GM15510 (cell line): Measurements from ENCODE around the gene HMX1.

Experiments used
- POLR2A ChIP-seq: IDR thresholded peaks from 3 replicates; pipeline ENCODE4 v1.6.1; 2011; ENCODE audit warnings: borderline replicate concordance; ENCODE audit not compliant: insufficient read length; ENCODE audit errors: extremely low read depth

HMX1 gene

DNA sequence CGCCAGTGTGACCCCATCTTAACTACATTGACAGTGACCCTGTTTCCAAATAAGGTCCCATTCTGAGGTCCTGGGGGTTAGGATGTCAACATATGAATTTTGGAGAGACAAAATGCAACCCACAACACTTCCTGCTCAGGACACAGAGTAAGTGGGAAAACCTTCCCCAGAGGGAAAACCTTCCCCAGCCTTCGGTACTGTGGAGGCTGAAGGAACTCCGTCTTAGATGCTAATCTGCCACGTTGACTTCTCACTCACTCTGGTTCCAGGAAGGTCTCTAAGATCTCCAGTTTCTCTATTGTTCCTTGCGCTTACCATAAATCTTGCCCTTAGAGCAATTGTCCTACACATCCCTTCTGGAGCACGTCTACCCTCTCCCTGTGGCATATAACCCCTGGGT, 29.7 kb upstream of the HMX1 start:
- TF ChIP-seq POLR2A = no peak

DNA sequence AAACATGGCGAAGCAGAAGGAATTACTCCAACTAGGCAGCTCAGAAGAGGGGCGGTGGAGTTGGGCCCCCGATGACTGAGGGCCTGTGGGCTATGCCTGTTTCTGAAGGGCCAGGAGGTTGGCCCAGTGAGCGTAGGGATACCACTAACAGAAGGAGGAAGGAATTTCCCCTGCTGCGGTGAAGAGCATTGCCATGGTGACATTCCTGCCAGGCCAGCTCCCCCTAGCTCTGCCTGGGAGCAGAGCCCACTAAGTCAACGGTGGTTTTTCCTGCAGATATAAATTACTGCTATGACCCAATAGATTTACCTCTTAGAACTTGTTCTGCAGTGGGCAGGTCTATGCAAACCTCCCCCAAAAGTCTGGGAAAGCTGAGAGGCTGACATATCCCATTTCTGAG, 28.9 kb upstream of the HMX1 start:
- no peak for TF ChIP-seq POLR2A

DNA sequence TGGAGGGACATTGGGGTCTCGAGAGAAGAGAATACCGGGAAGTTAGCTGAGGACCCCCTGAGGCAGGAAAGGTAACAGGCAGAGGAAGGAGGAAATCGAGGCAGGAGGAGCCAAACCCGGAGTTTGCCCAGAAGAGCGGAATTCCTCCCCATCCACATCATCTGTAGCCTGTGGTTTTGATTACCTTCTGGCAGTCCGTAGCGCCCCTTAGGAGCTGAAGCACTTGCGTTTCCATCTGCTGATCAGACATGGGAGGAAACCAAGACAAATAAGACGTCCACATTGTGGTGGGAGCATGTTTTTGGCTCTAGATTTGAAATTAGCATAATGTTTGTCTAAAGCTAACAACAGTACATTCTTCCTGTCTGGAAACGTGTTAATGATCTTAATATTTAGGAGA, 26.8 kb upstream of the HMX1 start:
- TF ChIP-seq POLR2A = no peak

DNA sequence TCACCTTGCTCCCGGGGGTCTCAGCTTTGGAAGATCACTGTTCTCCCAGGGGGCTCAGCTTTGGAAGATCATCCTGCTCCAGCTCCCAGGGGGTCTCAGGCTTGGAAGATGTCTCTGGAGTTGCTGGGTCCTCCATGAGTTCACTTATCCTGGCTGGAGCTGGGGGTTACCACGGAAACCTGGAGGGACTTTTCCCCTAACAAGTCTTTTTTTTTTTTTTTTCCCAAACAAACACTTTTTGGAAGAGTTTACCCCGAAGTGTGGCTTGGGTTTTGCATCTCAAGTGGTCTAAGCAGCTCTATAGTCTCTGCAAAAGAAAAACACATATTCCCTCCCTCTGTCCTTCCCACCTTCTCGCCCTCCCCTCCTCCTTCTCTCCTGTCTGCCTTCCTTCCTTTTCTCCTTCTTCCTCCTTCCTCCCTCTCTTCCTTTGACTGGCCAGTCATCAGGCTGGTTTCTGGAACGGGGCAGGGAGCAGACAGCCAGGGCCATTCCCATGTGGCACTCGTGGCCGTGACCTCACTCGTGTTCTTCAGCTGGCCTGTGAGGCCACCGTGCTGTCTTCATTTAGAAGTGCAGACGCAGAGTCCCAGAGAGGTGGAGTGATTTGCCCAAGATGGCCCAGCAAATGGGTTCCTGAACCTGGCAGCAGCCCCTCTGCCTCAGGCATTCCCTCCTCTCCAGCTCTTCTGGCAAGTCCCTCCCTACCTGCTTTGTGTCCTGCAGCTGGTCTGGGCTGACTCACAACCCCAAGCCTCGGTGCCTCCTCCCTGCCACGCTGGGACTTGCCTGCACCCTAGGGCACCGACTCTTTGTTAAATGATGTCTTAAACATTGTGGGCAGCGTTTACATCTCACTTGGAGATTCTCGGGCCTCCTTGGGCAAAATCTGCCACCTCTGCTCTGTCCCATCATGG, 25.9 kb upstream of the HMX1 start:
- TF ChIP-seq POLR2A = no peak

DNA sequence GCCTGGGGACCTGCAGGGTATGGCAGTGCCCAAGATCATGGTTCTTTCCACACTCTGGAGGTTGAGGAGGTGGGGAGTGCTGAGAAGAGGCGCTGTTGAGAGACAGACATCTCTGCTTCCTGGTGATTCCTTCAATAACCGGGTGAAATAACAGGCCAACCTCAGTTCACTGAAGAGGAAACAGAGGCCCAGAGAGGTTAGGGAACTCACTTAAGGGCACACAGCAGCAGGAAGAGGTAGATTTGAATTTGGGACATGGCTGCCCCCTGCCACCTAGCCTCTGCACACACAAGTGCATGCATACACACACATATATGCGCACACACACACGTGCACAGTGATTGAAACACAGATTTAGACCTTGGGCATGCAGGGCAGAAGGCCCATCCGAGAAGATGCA, 24.9 kb upstream of the HMX1 start:
- TF ChIP-seq POLR2A = no peak

DNA sequence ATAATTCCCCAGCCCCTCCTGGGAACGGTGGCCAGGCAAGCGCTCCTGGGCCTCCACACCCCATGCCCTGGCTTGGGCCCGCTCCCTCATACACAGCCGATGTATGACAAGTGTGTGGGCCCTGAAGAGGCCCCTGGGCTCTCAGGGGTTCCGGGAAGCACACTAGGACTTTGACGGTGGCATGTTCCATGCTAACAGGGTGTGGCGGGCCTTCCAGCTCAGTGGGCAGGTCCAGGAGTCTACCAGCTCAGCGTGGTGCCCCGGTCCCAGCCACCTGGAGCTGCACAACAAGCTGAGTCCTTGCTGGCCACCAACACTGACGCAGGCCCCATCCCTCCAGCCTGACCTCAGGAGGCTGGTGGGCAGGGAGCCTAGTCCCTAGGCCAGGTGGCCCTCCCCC, 24.4 kb upstream of the HMX1 start:
- TF ChIP-seq POLR2A = no peak

DNA sequence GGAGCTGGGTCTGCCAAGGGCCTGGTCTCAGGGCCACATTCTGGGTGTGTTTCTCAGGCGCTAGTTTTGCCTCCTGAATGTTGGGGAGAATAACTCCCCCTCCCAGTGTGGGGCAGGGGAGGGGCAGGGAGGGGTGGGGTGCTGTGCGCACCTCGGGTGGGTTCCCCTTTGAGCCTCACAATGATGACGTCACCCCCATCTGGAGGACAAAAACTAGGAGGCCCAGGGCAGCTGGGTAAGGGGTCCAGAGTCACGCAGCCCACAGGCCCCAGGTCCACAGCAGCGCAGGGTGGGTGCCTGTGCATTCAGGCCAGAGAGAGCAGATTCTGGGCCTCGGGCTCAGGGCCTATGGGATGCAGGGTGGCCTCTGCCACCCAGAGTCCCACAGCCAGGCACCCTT, 23.7 kb upstream of the HMX1 start:
- TF ChIP-seq POLR2A = no peak

DNA sequence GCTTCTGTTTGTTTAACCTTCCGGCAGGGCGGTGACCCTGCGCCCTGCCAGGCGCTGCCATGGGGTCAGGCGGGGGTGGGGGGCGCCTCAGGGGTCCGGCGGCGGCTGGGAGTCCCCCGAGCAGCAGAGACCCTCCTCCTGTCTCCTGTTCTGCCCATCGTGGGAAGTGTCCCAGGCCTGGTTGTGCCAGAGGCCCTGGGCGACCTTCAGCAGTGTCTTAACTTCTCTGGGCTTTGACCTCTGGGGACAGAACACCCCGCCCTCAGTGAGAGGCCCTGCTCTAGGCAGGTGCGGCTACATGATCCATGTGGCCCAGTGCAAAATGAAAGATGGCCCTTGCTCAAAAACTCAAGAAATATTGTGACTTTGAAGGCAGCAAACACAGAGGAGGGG, 22.8 kb upstream of the HMX1 start:
- no peak for TF ChIP-seq POLR2A

DNA sequence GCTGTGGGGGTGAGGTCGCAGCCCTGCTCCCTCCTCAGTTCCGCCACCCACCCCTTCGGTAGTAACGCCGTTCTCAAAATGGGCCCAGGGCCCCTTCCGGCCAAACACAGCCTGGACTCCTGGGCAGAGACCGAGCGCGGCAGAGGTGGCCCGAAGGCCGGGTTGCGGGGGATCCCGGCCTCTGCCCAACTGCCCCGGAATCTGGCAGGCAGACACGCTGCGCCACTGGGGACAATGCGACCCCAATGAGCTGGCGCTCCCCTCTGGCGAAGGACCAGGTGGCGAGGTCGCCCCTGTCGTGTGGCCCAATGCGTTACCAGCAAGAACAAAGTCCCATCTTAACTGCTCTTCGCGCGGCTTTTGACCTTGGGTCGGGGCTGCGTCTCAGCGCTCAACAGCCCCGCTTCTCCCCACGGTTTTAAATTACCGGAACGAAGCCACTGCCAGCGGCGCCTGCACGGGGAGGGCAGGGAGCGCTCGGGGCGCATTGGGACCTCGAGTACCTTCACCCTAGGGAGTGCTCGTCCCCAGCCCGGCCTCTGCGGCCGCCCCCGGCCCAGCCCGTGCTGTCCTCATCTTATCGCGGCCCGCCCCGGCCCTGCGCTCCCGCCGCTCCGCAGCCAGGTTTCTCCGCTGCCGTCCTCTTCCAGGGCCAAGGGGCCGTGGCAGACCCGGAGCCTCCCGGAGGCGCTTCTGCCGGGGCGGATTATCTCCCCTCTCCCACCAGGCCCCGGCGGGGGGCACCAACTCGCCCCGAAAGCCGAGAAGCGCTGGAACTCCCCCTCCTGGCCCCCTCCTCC, 22.2 kb upstream of the HMX1 start:
- no peak for TF ChIP-seq POLR2A

DNA sequence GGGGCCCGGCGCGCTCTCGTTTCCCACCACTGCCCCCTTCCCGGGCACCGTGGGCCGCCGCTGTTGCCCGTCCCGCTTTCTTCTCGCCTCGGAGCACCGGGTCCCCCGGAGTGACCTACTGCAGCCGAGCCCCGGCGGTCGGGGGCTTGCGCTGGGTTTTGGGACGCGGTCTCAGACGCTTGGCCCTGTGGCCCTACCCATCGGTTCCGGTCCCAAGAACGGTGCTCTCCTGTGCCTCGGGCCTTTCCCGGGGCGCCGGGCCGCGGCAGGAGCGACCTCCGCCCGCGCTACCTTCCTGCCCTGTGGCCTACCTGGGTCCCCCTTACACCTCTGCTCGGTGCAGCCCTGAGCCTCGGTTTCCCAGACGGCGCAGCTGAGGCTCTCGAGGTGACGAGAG, 21.6 kb upstream of the HMX1 start:
- no peak for TF ChIP-seq POLR2A

DNA sequence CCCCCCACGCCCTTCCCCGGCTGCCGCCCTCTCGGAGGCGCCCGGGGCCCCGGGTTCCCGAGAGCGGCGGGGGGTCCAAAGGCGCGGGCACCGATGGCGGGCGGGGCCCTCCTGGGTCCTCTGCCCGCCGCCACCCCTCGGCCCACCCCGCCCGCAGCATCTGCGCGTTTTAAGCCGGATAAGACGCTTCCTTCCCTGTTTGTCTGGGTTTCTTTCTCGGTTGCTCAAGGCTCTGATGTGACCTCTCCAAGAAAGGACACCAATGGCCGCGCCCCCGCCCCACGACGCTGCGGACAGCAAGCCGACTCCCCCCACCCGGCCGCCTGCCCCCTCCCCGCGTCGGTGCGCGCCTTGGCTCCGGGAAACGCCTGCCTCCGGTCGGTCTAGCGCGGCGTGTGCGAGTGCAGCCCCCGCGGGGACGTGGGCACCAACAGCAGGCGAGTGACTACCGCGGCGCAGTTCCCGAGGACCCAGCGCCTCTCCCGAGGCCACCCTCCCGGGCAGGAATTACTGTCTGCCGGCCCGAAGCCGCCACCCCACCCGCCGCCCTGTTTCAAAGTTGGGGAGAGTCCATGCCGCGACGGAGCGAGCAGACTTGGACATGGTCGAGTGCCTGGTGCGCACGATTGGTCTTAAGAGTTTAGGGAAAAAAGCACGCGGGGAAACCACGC, 21.1 kb upstream of the HMX1 start:
- no peak for TF ChIP-seq POLR2A

DNA sequence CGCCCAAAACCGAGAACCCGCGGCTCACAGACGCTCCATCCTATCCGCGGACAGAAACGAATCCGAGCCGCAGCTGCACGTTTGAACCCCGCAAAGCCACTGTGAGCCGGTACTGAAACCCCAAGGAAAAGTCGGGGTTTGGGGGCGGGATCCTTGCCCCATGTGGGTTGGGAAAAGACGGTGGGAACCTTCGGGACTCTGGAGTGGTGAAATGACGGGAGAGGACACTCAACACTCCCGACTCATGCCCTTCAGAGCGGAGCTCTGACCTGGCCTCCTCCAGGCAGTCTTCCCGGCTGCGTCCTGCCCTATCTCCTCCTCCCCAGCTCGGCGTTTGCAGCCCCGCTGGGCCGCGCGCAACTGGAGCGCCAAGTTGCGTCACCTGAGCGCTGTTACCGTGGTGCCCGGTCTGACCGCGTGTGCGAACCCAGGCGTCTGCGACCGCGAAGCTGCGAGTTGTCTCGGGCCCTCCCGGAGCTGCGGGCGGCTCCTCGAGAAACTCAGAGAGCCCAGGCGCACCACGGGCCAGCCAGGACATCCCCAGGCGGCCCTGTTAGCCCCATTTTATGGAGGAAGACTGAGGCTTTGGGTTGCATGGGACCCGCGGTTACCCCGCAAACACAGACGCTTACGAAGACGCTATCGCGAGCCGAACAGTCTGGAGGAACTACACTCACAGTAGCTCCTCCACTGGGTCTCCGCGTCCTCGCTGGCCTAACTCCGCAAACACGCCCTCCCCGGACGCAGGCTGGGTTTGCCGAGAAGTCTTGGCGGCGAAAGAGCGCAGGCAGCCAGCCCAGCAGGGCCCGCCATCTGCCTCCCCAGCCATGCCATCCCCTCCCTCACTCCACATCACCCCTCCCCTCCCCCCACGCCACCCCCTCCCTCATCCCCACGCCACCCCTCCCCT, 20.3 kb upstream of the HMX1 start:
- TF ChIP-seq POLR2A = no peak

DNA sequence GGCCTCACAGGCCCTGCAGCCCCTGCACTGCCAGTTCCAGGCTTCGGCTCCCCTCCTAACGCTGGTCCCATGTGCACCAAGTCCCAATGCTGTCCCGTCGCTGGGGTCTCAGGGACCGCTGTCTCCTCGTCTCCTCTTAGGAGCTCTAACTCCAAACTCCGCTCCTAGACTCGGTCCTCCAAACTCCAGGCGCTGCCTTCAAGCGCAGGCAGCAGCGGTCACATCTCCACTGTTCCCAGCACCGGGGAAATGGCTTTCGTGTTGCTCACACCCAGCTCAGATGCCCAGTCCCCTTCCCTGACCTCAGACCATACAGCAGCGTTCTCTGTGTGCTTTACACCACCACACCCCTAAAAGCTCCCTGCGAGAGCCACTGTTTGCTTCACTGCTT, 19.6 kb upstream of the HMX1 start:
- TF ChIP-seq POLR2A = no peak

DNA sequence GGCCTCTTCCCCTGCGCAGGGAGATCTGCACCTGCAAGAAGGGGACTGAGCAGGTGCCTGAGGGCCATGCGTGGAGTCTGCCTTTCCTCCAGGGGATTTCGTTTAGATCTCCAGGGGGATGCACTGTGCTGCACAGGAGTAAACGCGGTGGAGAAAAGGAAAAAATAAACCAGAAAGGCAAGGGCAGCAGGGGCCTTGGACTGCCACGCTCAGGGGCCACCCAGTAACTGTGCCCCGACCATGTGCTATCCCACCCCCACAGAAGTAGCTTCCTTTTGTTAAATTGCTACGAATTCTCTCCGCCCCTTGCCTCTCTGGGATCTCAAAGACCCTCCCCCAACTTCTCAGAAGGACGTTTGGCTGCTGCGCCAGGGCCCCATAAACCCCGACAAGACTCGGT, 17.2 kb upstream of the HMX1 start:
- no peak for TF ChIP-seq POLR2A
